Subcutaneous abdominal adipose tissue (tissue), 5 donors: ENCODE results near the gene HADHB.
"Not testable (repeated sequence)": the region's sequence is repeated elsewhere in the genome, so short reads cannot be mapped to it uniquely, and the experiment has no call there.

Source experiments
- H3K27ac ChIP-seq: one replicate; pipeline ENCODE4 v1.7.0; 2013; ENCODE audit warnings: low read depth, mild to moderate bottlenecking, inconsistent platforms, low read length, moderate library complexity
- H3K27me3 ChIP-seq, 5 donors: one replicate each; pipeline ENCODE4 v1.7.0; 2013; ENCODE audit warnings: low read length in 5 of 5, inconsistent platforms in 1 of 5; ENCODE audit not compliant: control insufficient read depth in 5 of 5, insufficient read depth in 4 of 5
- H3K36me3 ChIP-seq, 5 donors: one replicate each; pipeline ENCODE4 v1.7.0; 2013; ENCODE audit warnings: low read length in 5 of 5; ENCODE audit not compliant: control insufficient read depth in 5 of 5, insufficient read depth in 5 of 5
- H3K4me1 ChIP-seq, 5 donors: one replicate each; pipeline ENCODE4 v1.7.0; 2013; ENCODE audit warnings: low read length in 5 of 5, mild to moderate bottlenecking in 3 of 5, moderate library complexity in 1 of 5; ENCODE audit not compliant: control insufficient read depth in 5 of 5, insufficient read depth in 5 of 5
- H3K4me3 ChIP-seq, 5 donors: one replicate each; pipeline ENCODE4 v1.7.0; 2013; ENCODE audit warnings: low read length in 5 of 5, low read depth in 1 of 5
- H3K9ac ChIP-seq, 5 donors: one replicate each; pipeline ENCODE4 v1.7.0; 2013; ENCODE audit warnings: low read length in 5 of 5, mild to moderate bottlenecking in 4 of 5, moderate library complexity in 3 of 5
- H3K9me3 ChIP-seq, 5 donors: one replicate each; pipeline ENCODE4 v1.7.0; 2013; ENCODE audit warnings: low read length in 5 of 5; ENCODE audit not compliant: control insufficient read depth in 5 of 5
- donor health status: healthy.
- donor health status: healthy.
- donor health status: healthy.
- donor health status: healthy.
- donor health status: healthy.

Gene HADHB

DNA sequence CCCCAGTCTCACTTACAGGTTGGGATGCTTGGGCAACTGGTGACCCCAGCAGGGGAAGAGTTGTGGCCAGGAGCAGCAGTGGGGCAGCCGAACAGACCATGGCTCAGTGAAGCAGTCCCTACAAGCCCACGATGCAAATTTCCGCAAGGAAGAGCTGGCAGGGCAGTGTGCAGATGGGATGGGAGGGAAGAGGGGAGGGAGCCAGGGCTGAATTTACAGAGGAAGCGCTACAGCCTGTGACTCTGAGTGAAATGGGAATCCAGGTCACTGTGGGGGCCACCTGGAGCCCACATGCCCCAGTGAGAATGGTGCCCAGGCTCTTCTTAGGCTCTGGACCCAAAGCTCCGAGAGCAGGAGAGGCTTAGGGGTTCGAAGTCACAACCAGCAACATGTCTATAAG, 74.2 kb downstream of the HADHB start:
- H3K4me1 ChIP-seq = no peaks in the 10 kb centered on the region
- H3K9me3 ChIP-seq = no peaks in the 10 kb centered on the region
- H3K9ac ChIP-seq = no peak overlapping the region
- H3K27me3 ChIP-seq = peaks cover 0 to 4% (median 0%) of the 10 kb centered on the region in 5 donors
- no peak overlapping the region for H3K4me3 ChIP-seq
- H3K27ac ChIP-seq = no peak overlapping the region
- no peaks in the 10 kb centered on the region for H3K36me3 ChIP-seq

DNA sequence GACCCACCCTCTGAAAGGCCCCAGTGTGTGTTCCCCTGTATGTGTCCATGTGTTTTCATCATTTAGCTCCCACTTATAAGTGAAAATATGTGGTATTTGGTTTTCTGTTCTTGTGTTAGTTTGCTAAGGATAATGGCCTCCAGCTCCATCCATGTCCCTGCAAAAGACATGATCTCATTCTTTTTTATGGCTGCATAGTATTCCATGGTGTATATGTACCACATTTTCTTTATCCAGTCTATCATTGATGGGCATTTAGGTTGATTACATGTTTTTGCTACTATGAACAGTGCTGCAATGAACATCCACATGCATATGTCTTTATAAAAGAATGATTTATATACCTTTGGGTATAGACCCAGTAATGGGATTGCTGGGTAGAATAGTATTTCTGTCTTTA, 79.7 kb downstream of the HADHB start:
- not testable (repeated sequence) for H3K36me3 ChIP-seq, H3K9me3 ChIP-seq, H3K27ac ChIP-seq, H3K9ac ChIP-seq, H3K27me3 ChIP-seq, H3K4me1 ChIP-seq, H3K4me3 ChIP-seq

DNA sequence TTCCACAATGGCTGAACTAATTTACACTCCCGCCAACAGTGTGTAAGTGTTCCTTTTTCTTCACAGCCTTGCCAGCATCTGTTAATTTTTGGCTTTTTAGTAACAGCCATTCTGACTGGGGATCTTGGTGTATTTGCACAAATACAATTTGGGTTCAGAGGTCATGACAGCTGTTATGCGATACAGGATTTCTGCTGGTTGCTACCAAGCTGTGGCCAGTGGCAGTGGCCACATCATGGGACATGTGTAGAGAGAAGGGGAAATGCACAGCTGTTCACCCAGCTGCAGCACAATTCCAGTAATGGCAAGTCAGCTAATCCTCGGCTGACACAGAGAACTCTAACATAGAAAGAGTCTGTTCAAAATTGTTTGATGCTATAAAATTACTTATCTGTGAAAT, 80.2 kb downstream of the HADHB start:
- no peaks in the 10 kb centered on the region for H3K4me1 ChIP-seq
- no peaks in the 10 kb centered on the region for H3K36me3 ChIP-seq
- H3K9ac ChIP-seq = no peak overlapping the region
- no peaks in the 10 kb centered on the region for H3K9me3 ChIP-seq
- no peak overlapping the region for H3K4me3 ChIP-seq
- no peak overlapping the region for H3K27ac ChIP-seq
- no peaks in the 10 kb centered on the region for H3K27me3 ChIP-seq

DNA sequence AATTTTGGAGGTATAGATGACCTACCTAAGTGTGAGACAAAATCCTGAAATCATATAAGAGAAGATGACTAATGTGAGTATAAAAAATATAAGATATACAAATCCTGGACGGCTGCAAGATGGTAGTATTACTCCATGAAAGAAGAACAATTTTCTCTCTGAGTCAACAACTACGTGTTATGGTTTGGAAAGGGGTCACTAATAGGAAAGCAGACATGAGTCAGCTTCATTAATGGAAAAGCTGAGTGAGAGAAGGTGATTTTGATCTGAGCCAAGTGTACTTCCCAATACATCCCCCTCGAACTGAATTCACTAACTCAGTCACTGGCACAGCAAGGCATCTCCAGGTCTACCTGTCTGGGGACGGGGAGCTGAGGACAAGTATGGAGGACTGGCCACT, 81.1 kb downstream of the HADHB start:
- no peak overlapping the region for H3K27ac ChIP-seq
- H3K9ac ChIP-seq = no peak overlapping the region
- H3K4me3 ChIP-seq = no peak overlapping the region
- H3K9me3 ChIP-seq = no peaks in the 10 kb centered on the region
- H3K27me3 ChIP-seq = no peaks in the 10 kb centered on the region
- H3K4me1 ChIP-seq = peaks cover 0 to 5% (median 0%) of the 10 kb centered on the region in 5 donors
- no peaks in the 10 kb centered on the region for H3K36me3 ChIP-seq

DNA sequence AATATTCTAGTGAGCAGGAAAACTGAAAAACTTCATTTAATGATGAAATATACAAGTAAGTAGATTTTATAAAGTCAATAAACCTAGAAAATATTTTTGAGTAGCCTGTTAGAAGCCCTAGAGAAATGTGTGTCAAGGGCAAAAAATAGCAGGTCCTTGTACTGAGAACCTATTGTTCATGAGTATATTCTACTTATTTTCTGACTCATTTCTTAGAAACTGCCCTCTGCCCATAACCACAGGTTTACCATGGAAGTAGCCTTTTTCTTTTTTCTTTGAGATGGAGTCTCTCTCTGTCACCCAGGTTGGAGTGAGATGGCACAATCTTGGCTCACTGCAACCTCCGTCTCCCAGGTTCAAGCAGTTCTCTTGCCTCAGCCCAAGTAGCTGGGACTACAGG, 81.8 kb downstream of the HADHB start:
- peaks cover 0 to 5% (median 0%) of the 10 kb centered on the region in 5 donors for H3K4me1 ChIP-seq
- no peak overlapping the region for H3K27ac ChIP-seq
- no peak overlapping the region for H3K4me3 ChIP-seq
- H3K27me3 ChIP-seq = no peaks in the 10 kb centered on the region
- no peaks in the 10 kb centered on the region for H3K9me3 ChIP-seq
- no peaks in the 10 kb centered on the region for H3K36me3 ChIP-seq
- no peak overlapping the region for H3K9ac ChIP-seq

DNA sequence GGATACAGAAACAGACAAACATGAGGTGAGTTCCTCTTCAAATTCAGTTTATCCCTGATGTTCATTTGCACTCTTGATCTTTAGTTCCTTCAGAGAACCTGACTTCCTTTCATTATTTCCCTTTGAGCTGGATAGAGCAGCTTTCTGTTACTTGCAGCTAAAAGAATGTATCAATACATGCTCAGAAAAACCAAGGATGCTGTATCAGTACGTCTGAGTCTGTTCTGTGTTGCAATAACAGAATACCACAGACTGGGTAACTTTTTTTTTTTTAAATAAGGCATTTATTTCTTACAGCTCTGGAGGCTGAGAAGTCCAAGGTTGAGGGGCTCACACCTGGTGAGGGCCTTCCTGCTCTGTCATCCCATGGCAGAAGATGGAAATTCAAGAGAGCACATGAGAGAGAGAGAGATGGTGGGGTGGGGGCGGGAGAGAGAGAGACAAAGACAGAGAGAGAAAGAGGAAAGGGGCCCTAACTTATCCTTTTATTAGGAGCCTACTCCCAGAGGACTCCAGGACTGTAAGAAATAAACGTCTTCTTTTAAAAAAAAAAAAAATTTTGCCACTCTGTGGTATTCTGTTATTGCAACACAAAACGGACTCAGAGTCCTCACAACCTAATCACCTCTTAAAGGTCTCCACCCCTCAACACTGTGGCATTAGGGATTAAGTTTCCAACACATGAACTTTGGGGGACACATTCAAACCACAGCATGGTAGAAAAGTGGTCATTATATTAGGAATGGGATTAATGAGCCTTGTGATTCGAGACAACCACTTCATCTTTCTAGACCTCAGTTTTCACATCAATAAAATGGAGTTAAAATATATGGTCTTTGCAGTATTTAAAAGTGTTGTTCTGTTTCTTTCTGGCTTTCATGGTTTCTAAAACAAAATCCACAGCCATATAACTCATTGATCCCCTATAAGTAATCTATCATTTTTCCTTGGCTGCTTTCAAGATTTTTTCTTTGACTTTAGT, 82.8 kb downstream of the HADHB start:
- Histone ChIP-seq H3K27me3 (no peaks in the 10 kb centered on the region), H3K9ac (no peak overlapping the region), H3K9me3 (no peaks in the 10 kb centered on the region), H3K4me3 (no peak overlapping the region), H3K27ac (no peak overlapping the region), H3K36me3 (no peaks in the 10 kb centered on the region), H3K4me1 (peaks cover 0 to 5% (median 0%) of the 10 kb centered on the region in 5 donors)

DNA sequence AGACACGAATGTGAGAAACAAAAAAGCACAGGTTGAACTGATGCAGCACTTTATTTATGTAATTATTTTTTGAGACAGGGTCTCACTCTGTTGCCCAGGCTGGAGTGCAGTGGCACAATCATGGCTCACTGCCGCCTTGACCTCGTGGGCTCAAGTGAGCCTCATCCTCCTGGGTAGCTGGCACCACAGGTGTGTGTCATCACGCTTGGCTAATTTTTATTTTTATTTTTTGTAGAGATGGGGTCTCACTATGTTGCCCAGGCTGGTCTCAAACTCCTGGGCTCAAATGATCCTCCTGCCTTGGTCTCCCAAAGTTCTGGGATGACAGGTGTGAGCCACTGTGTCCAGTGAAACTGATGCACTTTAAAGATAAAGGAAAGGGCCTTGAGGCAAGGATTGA, 84.3 kb downstream of the HADHB start:
- not testable (repeated sequence) for H3K27me3 ChIP-seq, H3K4me3 ChIP-seq, H3K27ac ChIP-seq, H3K4me1 ChIP-seq, H3K36me3 ChIP-seq, H3K9me3 ChIP-seq, H3K9ac ChIP-seq

DNA sequence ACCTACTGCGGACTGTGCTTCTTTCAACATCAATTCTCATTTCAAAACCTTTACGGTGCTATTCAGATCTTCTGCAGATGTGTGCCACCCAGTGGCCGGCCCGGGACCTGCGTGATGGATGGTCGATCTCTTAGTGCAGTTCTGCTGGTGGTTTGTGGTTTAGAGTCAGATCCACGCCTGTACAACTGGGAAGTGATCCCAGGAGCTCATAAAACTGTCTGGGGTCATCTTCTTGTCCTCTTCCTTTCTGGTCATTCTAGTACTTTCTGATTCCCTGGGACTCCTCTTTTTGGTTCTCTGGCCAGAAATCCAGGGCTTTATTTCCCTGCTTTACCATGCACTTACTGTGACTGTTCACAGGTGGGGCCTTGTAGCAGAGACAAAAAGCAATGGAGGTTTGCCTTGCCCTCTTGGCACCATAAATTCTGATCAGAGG, 85.4 kb downstream of the HADHB start:
- no peak overlapping the region for H3K9ac ChIP-seq
- H3K4me3 ChIP-seq = no peak overlapping the region

DNA sequence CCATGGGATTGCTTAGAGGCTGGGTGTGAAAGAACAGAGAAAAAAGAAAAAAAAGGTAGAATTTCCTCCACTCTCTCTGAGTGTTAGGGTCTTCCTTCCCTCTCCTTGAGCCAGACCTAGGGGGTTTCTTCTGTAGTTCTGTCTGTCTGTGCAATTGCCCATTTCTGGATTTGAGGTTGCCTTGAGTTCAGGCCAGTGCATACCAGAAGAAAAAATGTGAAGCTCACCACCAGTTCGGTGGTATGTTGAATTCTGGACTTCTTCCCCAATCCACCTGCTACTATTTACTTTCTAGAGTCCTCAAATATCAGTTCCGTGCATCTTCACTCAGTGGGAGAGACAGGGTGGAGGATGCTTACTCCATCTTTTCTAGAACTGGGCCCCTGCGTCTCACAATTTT, 85.9 kb downstream of the HADHB start:
- no peaks in the 10 kb centered on the region for H3K9me3 ChIP-seq
- no peaks in the 10 kb centered on the region for H3K36me3 ChIP-seq
- H3K4me1 ChIP-seq = peaks cover 0 to 5% (median 0%) of the 10 kb centered on the region in 5 donors
- no peak overlapping the region for H3K27ac ChIP-seq
- H3K27me3 ChIP-seq = no peaks in the 10 kb centered on the region
- no peak overlapping the region for H3K9ac ChIP-seq
- no peak overlapping the region for H3K4me3 ChIP-seq

More for the DNA sequence above, 85.4 kb downstream of the HADHB start:
- Histone ChIP-seq H3K36me3 (no peaks in the 10 kb centered on the region), H3K27me3 (no peaks in the 10 kb centered on the region), H3K4me1 (peaks cover 0 to 5% (median 0%) of the 10 kb centered on the region in 5 donors), H3K9me3 (no peaks in the 10 kb centered on the region), H3K27ac (no peak overlapping the region)

DNA sequence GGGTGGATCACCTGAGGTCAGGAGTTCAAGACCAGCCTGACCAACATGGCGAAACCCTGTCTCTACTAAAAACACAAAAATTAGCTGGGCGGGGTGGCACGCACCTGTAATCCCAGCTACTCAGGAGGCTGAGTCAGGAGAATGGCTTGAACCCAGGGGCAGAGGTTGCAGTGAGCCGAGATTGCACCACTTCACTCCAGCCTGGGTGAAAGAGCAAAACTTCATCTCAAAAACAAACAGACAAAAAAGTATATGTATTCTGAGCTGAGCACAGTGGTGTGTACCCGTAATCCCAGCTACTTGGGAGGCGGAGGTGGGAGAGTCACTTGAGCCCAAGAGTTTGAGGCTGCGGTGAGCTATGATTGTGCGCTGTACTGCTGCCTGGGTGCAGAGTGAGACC, 86.6 kb downstream of the HADHB start:
- not testable (repeated sequence) for H3K27ac ChIP-seq, H3K9me3 ChIP-seq, H3K9ac ChIP-seq, H3K4me1 ChIP-seq, H3K27me3 ChIP-seq, H3K4me3 ChIP-seq, H3K36me3 ChIP-seq
